Upper lobe of left lung (tissue), 4 donors: ENCODE data around the gene PRKAR1B.

ENCODE experiments used
- CTCF ChIP-seq, 6 experiments: fragments of 450-650 bp in 4 of 6; fragments of 200-600 bp in 2 of 6; sonication (generic) in 2 of 6; IDR thresholded peaks; one replicate each; pipeline ENCODE4 v1.5.1; 2016 to 2019; ENCODE audit warnings: antibody characterized with exemption in 6 of 6
- POLR2A ChIP-seq, 4 donors: fragments of 450-650 bp; IDR thresholded peaks; one replicate each; pipeline ENCODE4 v1.5.1; 2016 to 2017; ENCODE audit warnings: antibody characterized with exemption in 4 of 4, mild to moderate bottlenecking in 2 of 4
- POLR2AphosphoS5 ChIP-seq, 2 donors: sonication (generic); formaldehyde crosslinking; IDR thresholded peaks; one replicate each; pipeline ENCODE4 v1.5.1; 2017; ENCODE audit warnings: antibody characterized with exemption in 2 of 2

- TF ChIP-seq CTCF (IDR thresholded peaks at IDR 0.05), result no peak
- no peak for TF ChIP-seq POLR2AphosphoS5 (IDR thresholded peaks at IDR 0.05)
- no peak for TF ChIP-seq POLR2A (IDR thresholded peaks at IDR 0.05)
Observed at GRCh38 chr7:637826-638225, 89.3 kb downstream of the PRKAR1B start.
